SH-SY5Y (cell line): ENCODE results near the gene PLCL2.

Experiments
- GATA2 ChIP-seq: IDR thresholded peaks from 2 replicates; pipeline ENCODE4 v1.6.1; 2011; ENCODE audit warnings: mild to moderate bottlenecking, low read depth, low read length
- GATA3 ChIP-seq: IDR thresholded peaks from 2 replicates; pipeline ENCODE4 v1.6.1; 2011; ENCODE audit warnings: low read depth, mild to moderate bottlenecking, low read length, moderate library complexity

DNA sequence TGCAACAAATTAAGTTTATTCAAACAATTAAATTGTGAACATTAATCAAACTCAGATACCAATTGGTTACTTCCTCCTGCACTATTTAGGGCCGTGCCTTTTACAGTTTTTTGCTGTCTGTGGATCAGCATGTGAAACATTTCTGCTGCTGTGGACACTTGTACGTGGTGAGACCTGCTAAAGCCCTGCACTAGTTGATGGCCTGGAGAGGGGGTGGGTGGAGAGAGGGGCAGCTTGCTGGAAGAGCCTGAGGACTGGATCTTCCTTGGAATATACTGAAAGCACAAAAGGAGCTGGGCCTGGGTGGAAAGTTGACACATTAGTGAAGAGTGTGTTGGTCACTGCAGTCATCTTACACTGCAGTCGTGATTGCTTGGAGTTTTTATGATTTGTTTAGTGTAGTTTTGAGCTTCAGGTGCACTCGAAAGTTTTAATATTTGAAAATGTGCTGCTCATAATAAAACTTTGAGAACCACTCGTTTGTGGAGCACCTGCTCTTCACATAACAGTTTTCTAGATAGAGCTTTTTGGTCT is 11.4 kb downstream of the PLCL2 start:
- TF ChIP-seq GATA2 (no peak), GATA3 (no peak)
